HL-60 (cell line): ENCODE data around the gene KCNQ5.

Experiments
- POLR2AphosphoS5 ChIP-seq: IDR thresholded peaks from 2 replicates; pipeline ENCODE4 v1.6.1; 2012; ENCODE audit warnings: low read depth
- REST ChIP-seq: IDR thresholded peaks from 2 replicates; pipeline ENCODE4 v1.6.1; 2012; ENCODE audit warnings: low read depth; ENCODE audit not compliant: insufficient replicate concordance
- SPI1 ChIP-seq: IDR thresholded peaks from 2 replicates; pipeline ENCODE4 v1.6.1; 2012; ENCODE audit warnings: low read depth, mild to moderate bottlenecking, borderline replicate concordance
- TF ChIP-seq, protein P1 (sequence below): IDR thresholded peaks from one replicate; pipeline ENCODE4 v1.5.1; 2011; ENCODE audit warnings: low read length, control low read depth, inconsistent platforms; ENCODE audit not compliant: insufficient read depth

GRCh38 chr6:72702421-72702820 is 80.6 kb downstream of the KCNQ5 start:
- TF ChIP-seq, protein P1, sequence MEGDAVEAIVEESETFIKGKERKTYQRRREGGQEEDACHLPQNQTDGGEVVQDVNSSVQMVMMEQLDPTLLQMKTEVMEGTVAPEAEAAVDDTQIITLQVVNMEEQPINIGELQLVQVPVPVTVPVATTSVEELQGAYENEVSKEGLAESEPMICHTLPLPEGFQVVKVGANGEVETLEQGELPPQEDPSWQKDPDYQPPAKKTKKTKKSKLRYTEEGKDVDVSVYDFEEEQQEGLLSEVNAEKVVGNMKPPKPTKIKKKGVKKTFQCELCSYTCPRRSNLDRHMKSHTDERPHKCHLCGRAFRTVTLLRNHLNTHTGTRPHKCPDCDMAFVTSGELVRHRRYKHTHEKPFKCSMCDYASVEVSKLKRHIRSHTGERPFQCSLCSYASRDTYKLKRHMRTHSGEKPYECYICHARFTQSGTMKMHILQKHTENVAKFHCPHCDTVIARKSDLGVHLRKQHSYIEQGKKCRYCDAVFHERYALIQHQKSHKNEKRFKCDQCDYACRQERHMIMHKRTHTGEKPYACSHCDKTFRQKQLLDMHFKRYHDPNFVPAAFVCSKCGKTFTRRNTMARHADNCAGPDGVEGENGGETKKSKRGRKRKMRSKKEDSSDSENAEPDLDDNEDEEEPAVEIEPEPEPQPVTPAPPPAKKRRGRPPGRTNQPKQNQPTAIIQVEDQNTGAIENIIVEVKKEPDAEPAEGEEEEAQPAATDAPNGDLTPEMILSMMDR = no peak
- TF ChIP-seq REST (no peak), POLR2AphosphoS5 (no peak), SPI1 (no peak)
